HEK293 (cell line): ENCODE measurements around the gene PRKCD.

Experiments
- CTCF ChIA-PET: fragments of 350-600 bp; formaldehyde crosslinking; extraction: SDS; loops from one replicate; lab custom pipeline; 2021; ENCODE audit warnings: antibody characterized with exemption; lab: Yijun Ruan, JAX
- POLR2A ChIA-PET: fragments of 300-600 bp; formaldehyde crosslinking; extraction: SDS; loops from one replicate; lab custom pipeline; 2020; ENCODE audit warnings: antibody characterized with exemption, inconsistent platforms; lab: Yijun Ruan, JAX
- H3K27ac ChIP-seq: fragments of 200-500 bp; sonication (Bioruptor generic); 2 replicates; pipeline ENCODE4 v1.5.1; 2014; ENCODE audit warnings: low read depth, low read length, control low read depth, inconsistent platforms; ENCODE audit errors: extremely low read depth
- H3K36me3 ChIP-seq, 2 experiments: fragments of 200-500 bp in 1 of 2; sonication (Bioruptor generic) in 1 of 2; 1 replicate in 1 of 2; 2 replicates in 1 of 2; pipeline ENCODE4 v1.5.1; 2014 to 2017; ENCODE audit warnings: inconsistent platforms in 2 of 2, low read length in 2 of 2; ENCODE audit not compliant: control insufficient read depth in 2 of 2, insufficient read depth in 1 of 2
- H3K4me1 ChIP-seq: fragments of 200-500 bp; sonication (Bioruptor generic); 2 replicates; pipeline ENCODE4 v1.5.1; 2014; ENCODE audit warnings: mild to moderate bottlenecking, low read length, inconsistent platforms; ENCODE audit not compliant: control insufficient read depth, insufficient read depth
- H3K4me3 ChIP-seq: 2 replicates; pipeline ENCODE4 v1.5.1; 2011; ENCODE audit warnings: low read depth, mild to moderate bottlenecking, control low read depth, low read length, moderate library complexity
- H3K9me3 ChIP-seq: fragments of 200-500 bp; sonication (Bioruptor generic); 2 replicates; pipeline ENCODE4 v1.5.1; 2014; ENCODE audit warnings: low read depth, low read length, inconsistent platforms; ENCODE audit not compliant: control insufficient read depth, insufficient read depth
- EGR2 ChIP-seq: fragments of 450-650 bp; formaldehyde crosslinking; IDR thresholded peaks from 2 replicates; pipeline ENCODE4 v1.5.1; 2016; ENCODE audit warnings: low read depth, missing biosample characterization, missing genetic modification characterization
- KLF16 ChIP-seq: fragments of 450-650 bp; formaldehyde crosslinking; IDR thresholded peaks from 2 replicates; pipeline ENCODE4 v1.5.1; 2017; ENCODE audit warnings: missing biosample characterization, missing genetic modification characterization
- RBAK ChIP-seq: fragments of 450-650 bp; formaldehyde crosslinking; IDR thresholded peaks from 2 replicates; pipeline ENCODE4 v1.5.1; 2016; ENCODE audit warnings: missing biosample characterization, missing genetic modification characterization
- SCRT2 ChIP-seq: fragments of 450-650 bp; formaldehyde crosslinking; IDR thresholded peaks from 2 replicates; pipeline ENCODE4 v1.5.1; 2016; ENCODE audit warnings: missing biosample characterization, missing genetic modification characterization
- YY1 ChIP-seq: fragments of 450-650 bp; formaldehyde crosslinking; IDR thresholded peaks from 2 replicates; pipeline ENCODE4 v1.5.1; 2018; ENCODE audit warnings: missing biosample characterization, missing genetic modification characterization
- ZEB2 ChIP-seq: fragments of 450-650 bp; formaldehyde crosslinking; IDR thresholded peaks from 2 replicates; pipeline ENCODE4 v1.5.1; 2016; ENCODE audit warnings: missing biosample characterization, missing genetic modification characterization
- ZNF146 ChIP-seq: fragments of 450-650 bp; formaldehyde crosslinking; IDR thresholded peaks from 2 replicates; pipeline ENCODE4 v1.5.1; 2016; ENCODE audit warnings: missing biosample characterization, missing genetic modification characterization
- ZNF202 ChIP-seq: fragments of 450-650 bp; formaldehyde crosslinking; IDR thresholded peaks from 2 replicates; pipeline ENCODE4 v1.5.1; 2016; ENCODE audit warnings: missing biosample characterization, missing genetic modification characterization, borderline replicate concordance
- ZNF211 ChIP-seq: fragments of 450-650 bp; formaldehyde crosslinking; IDR thresholded peaks from 2 replicates; pipeline ENCODE4 v1.5.1; 2016; ENCODE audit warnings: low read depth, missing biosample characterization, missing genetic modification characterization
- ZNF23 ChIP-seq: fragments of 450-650 bp; formaldehyde crosslinking; IDR thresholded peaks from 2 replicates; pipeline ENCODE4 v1.5.1; 2016; ENCODE audit warnings: missing biosample characterization, missing genetic modification characterization, borderline replicate concordance
- ZNF248 ChIP-seq: fragments of 450-650 bp; formaldehyde crosslinking; IDR thresholded peaks from 2 replicates; pipeline ENCODE4 v1.5.1; 2017; ENCODE audit warnings: missing biosample characterization, missing genetic modification characterization
- ZNF571 ChIP-seq: fragments of 450-650 bp; formaldehyde crosslinking; IDR thresholded peaks from 2 replicates; pipeline ENCODE4 v1.5.0; 2017; ENCODE audit warnings: missing biosample characterization, missing genetic modification characterization
- ZNF658 ChIP-seq: fragments of 450-650 bp; formaldehyde crosslinking; IDR thresholded peaks from 2 replicates; pipeline ENCODE4; 2016; ENCODE audit warnings: missing biosample characterization, missing genetic modification characterization
- ZNF792 ChIP-seq: fragments of 450-650 bp; formaldehyde crosslinking; IDR thresholded peaks from 2 replicates; pipeline ENCODE4 v1.5.1; 2016; ENCODE audit warnings: missing biosample characterization, missing genetic modification characterization
- ZSCAN16 ChIP-seq: fragments of 450-650 bp; formaldehyde crosslinking; IDR thresholded peaks from 2 replicates; pipeline ENCODE4 v1.5.1; 2016; ENCODE audit warnings: missing biosample characterization, missing genetic modification characterization
- TF ChIP-seq, protein P1 (sequence below): fragments of 450-650 bp; formaldehyde crosslinking; conservative IDR thresholded peaks from 2 replicates; pipeline ENCODE4 v1.5.1; 2016; ENCODE audit warnings: low read depth, missing biosample characterization, missing genetic modification characterization
- TF ChIP-seq, protein P2 (sequence below): fragments of 450-650 bp; formaldehyde crosslinking; IDR thresholded peaks from 2 replicates; pipeline ENCODE4 v1.5.1; 2016; ENCODE audit warnings: missing biosample characterization, missing genetic modification characterization
- TF ChIP-seq, protein P3 (sequence below): fragments of 450-650 bp; formaldehyde crosslinking; IDR thresholded peaks from 2 replicates; pipeline ENCODE4 v1.5.1; 2016; ENCODE audit warnings: missing biosample characterization, missing genetic modification characterization

Gene PRKCD

DNA sequence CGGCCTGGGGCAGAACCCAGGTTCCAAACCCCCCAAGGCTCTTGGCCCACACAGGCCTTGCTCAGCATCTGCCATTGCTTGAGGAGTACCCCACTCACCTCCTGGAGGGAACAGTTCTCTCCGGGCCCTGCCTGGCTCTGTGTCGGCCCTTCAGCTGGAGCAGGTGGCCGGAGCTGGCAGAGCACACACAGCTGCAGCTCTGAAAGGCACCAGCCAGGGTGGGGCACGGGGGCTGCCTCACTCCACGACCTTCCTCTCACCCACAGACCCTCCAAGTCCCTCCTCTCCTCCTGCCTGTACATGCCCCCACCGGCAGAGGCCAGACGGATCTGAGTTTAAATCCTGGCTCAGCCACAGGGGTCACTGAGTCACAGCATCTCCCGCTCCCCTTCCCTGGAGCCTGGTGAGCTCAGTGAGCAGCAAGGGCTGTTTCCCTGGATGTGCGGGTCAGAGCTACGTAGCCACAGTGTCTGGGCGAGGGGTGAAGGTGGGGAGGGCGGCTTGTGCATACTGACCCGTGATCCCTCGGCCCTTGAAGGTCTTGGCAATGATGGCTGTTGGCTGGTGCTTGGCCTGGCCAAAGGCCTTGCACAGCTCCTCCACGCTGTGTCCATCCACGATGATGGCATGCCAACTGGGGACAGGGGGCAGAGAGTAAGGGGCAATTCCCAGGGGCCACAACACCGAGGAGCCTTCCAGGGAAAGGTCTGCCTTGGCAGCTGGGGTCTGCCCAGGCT, 71.8 kb downstream of the PRKCD start (continued):
- TF ChIP-seq, protein P1, sequence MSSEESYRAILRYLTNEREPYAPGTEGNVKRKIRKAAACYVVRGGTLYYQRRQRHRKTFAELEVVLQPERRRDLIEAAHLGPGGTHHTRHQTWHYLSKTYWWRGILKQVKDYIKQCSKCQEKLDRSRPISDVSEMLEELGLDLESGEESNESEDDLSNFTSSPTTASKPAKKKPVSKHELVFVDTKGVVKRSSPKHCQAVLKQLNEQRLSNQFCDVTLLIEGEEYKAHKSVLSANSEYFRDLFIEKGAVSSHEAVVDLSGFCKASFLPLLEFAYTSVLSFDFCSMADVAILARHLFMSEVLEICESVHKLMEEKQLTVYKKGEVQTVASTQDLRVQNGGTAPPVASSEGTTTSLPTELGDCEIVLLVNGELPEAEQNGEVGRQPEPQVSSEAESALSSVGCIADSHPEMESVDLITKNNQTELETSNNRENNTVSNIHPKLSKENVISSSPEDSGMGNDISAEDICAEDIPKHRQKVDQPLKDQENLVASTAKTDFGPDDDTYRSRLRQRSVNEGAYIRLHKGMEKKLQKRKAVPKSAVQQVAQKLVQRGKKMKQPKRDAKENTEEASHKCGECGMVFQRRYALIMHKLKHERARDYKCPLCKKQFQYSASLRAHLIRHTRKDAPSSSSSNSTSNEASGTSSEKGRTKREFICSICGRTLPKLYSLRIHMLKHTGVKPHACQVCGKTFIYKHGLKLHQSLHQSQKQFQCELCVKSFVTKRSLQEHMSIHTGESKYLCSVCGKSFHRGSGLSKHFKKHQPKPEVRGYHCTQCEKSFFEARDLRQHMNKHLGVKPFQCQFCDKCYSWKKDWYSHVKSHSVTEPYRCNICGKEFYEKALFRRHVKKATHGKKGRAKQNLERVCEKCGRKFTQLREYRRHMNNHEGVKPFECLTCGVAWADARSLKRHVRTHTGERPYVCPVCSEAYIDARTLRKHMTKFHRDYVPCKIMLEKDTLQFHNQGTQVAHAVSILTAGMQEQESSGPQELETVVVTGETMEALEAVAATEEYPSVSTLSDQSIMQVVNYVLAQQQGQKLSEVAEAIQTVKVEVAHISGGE (tag by site-specific recombination) = no peak
- TF ChIP-seq ZNF658 (tag by site-specific recombination) (no peak), ZNF146 (tag by site-specific recombination) (no peak), SCRT2 (tag by site-specific recombination) (no peak), ZNF792 (tag by site-specific recombination) (no peak), YY1 (tag by site-specific recombination) (no peak), ZEB2 (tag by site-specific recombination) (no peak)
- TF ChIP-seq, protein P2, sequence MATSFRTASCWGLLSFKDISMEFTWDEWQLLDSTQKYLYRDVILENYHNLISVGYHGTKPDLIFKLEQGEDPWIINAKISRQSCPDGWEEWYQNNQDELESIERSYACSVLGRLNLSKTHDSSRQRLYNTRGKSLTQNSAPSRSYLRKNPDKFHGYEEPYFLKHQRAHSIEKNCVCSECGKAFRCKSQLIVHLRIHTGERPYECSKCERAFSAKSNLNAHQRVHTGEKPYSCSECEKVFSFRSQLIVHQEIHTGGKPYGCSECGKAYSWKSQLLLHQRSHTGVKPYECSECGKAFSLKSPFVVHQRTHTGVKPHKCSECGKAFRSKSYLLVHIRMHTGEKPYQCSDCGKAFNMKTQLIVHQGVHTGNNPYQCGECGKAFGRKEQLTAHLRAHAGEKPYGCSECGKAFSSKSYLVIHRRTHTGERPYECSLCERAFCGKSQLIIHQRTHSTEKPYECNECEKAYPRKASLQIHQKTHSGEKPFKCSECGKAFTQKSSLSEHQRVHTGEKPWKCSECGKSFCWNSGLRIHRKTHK (tag by site-specific recombination) = no peak

DNA sequence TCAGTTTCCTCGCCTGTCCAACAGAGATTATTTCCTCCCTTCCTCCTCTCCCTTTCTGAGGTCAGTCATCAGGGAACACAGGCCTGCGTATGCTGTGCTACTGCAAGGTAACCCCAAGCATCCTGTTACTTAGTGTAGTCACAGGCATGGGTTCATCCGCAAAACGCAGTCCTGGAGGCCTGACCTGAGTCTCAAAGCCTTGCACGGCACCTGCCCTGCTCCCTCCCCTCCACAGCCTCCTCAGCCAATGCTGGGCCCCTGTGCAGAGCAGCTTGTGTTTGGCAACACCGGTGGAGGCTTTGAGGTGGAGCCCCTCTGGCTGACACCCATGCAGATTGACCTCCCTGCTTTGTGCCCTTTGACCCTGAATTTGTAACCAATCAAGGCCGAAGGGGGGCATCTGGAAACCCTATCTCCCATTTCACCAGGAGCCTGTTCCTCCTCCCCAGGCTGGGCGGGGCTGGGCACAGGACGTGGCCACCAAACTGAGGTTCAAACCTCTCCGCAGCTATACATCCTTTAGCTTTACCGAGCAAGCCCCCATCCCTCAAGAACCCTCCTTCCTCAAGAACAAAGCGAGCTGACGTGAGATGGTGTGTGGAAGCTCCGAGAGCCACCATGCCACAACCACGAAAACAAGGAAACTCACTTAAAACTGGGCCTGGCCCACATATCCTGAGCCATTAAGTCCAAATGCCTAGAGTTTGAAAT, 73.3 kb downstream of the PRKCD start:
- H3K9me3 ChIP-seq = no peaks in the 10 kb centered on the region
- POLR2A ChIA-PET = no interaction called here
- CTCF ChIA-PET = interaction anchor here (1.0 to 1.8 kb wide), 2 partner anchors 14 to 120 kb away, joined by 3 to 6 read pairs; no protein-coding TSS in a partner anchor
- H3K27ac ChIP-seq = no peak overlapping the region
- H3K4me3 ChIP-seq = no peak overlapping the region
- TF ChIP-seq RBAK (tag by site-specific recombination) (no peak), EGR2 (no peak), ZNF248 (tag by site-specific recombination) (no peak), KLF16 (tag by site-specific recombination) (no peak), ZNF202 (no peak), ZNF571 (no peak), ZNF211 (no peak), ZNF23 (tag by site-specific recombination) (no peak), ZSCAN16 (tag by site-specific recombination) (no peak)
- TF ChIP-seq, protein P3, sequence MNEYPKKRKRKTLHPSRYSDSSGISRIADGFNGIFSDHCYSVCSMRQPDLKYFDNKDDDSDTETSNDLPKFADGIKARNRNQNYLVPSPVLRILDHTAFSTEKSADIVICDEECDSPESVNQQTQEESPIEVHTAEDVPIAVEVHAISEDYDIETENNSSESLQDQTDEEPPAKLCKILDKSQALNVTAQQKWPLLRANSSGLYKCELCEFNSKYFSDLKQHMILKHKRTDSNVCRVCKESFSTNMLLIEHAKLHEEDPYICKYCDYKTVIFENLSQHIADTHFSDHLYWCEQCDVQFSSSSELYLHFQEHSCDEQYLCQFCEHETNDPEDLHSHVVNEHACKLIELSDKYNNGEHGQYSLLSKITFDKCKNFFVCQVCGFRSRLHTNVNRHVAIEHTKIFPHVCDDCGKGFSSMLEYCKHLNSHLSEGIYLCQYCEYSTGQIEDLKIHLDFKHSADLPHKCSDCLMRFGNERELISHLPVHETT (tag by site-specific recombination) = no peak
- no peaks in the 10 kb centered on the region for H3K4me1 ChIP-seq
- H3K36me3 ChIP-seq = peaks cover 0 to 93% of the 10 kb centered on the region in 2 experiments; a peak in 1 of 3 replicates
